ENCODE data around the gene PI3. TPM values are rescaled to one million over a fixed set of nuclear protein-coding genes. Genes with fewer than 3 reads are reported as not detected.

Gene PI3
- total RNA-seq, 2 donors from 2014 or later, result not detected

- TF ChIP-seq POLR2A (IDR thresholded peaks at IDR 0.05) (no peak), CTCF (IDR thresholded peaks at IDR 0.05) (no peak)
- H3K4me3 ChIP-seq, result no peak overlapping the region
- H3K36me3 ChIP-seq (replicated peaks in 1 of 2; ENCODE audit: insufficient read depth in 1 of 2, low read depth in 2 of 2), result no peaks in the 10 kb centered on the region
- ATAC-seq (no peak), DNase-seq (no peak)
- intact Hi-C loops (cut with DNase I), result no loop called here
- no peaks in the 10 kb centered on the region for H3K27me3 ChIP-seq
- H3K4me1 ChIP-seq, result no peaks in the 10 kb centered on the region
- no peaks in the 10 kb centered on the region for H3K9me3 ChIP-seq
- H3K27ac ChIP-seq, result no peak overlapping the region
- WGBS, 2 donors, result 80 to 81% methylated on average over 1 of the region's 1 CpG
These were observed 9.8 kb upstream of the PI3 start for GRCh38 chr20:45164906-45165305.

GRCh38 chr20:45173522-45173921, 1.2 kb upstream of the PI3 start:
- H3K27me3 ChIP-seq, result no peaks in the 10 kb centered on the region
- H3K36me3 ChIP-seq (replicated peaks in 1 of 2; ENCODE audit: insufficient read depth in 1 of 2, low read depth in 2 of 2), result no peaks in the 10 kb centered on the region
- TF ChIP-seq CTCF (IDR thresholded peaks at IDR 0.05) (no peak), POLR2A (IDR thresholded peaks at IDR 0.05) (no peak)
- no peaks in the 10 kb centered on the region for H3K9me3 ChIP-seq
- intact Hi-C loops (cut with DNase I), result no loop called here
- no peak overlapping the region for H3K27ac ChIP-seq
- H3K4me1 ChIP-seq, result peaks cover 7% of the 10 kb centered on the region
- ATAC-seq (no peak), DNase-seq (no peak)
- WGBS, 2 donors, result 14 to 25% methylated on average over 1 of the region's 1 CpG
- H3K4me3 ChIP-seq, result no peak overlapping the region

GRCh38 chr20:45176526-45177267, 2.0 kb downstream of the PI3 start:
- ATAC-seq (no peak), DNase-seq (no peak)
- no peaks in the 10 kb centered on the region for H3K27me3 ChIP-seq
- H3K4me1 ChIP-seq, result peaks cover 7% of the 10 kb centered on the region
- no peak overlapping the region for H3K4me3 ChIP-seq
- WGBS, 2 donors, result 63 to 75% methylated on average over 4 of the region's 4 CpGs
- TF ChIP-seq CTCF (IDR thresholded peaks at IDR 0.05) (no peak), POLR2A (IDR thresholded peaks at IDR 0.05) (no peak)
- intact Hi-C loops (cut with DNase I), result no loop called here
- H3K36me3 ChIP-seq (replicated peaks in 1 of 2; ENCODE audit: insufficient read depth in 1 of 2, low read depth in 2 of 2), result no peaks in the 10 kb centered on the region
- no peaks in the 10 kb centered on the region for H3K9me3 ChIP-seq
- H3K27ac ChIP-seq, result no peak overlapping the region

GRCh38 chr20:45179166-45179565, 4.5 kb downstream of the PI3 start:
- DNase-seq (no peak), ATAC-seq (no peak)
- no peaks in the 10 kb centered on the region for H3K9me3 ChIP-seq
- H3K4me1 ChIP-seq, result peaks cover 7% of the 10 kb centered on the region
- 68% methylated on average over 2 of the region's 2 CpGs; no CpG with 5 or more reads in 1 of the 2 donors for WGBS, 2 donors
- no peak overlapping the region for H3K4me3 ChIP-seq
- no peaks in the 10 kb centered on the region for H3K27me3 ChIP-seq
- H3K36me3 ChIP-seq (replicated peaks in 1 of 2; ENCODE audit: insufficient read depth in 1 of 2, low read depth in 2 of 2), result no peaks in the 10 kb centered on the region
- intact Hi-C loops (cut with DNase I), result no loop called here
- no peak overlapping the region for H3K27ac ChIP-seq
- TF ChIP-seq CTCF (IDR thresholded peaks at IDR 0.05), result no peak
- no peak for TF ChIP-seq POLR2A (IDR thresholded peaks at IDR 0.05)

- no peaks in the 10 kb centered on the region for H3K4me1 ChIP-seq
- intact Hi-C loops (cut with DNase I), result no loop called here
- no peak overlapping the region for H3K27ac ChIP-seq
- ATAC-seq (no peak), DNase-seq (no peak)
- no peak overlapping the region for H3K4me3 ChIP-seq
- WGBS, 2 donors, result 84 to 88% methylated on average over 2 of the region's 2 CpGs
- no peaks in the 10 kb centered on the region for H3K36me3 ChIP-seq (replicated peaks in 1 of 2; ENCODE audit: insufficient read depth in 1 of 2, low read depth in 2 of 2)
- TF ChIP-seq CTCF (IDR thresholded peaks at IDR 0.05), result no peak
- TF ChIP-seq POLR2A (IDR thresholded peaks at IDR 0.05), result no peak
- H3K27me3 ChIP-seq, result no peaks in the 10 kb centered on the region
- no peaks in the 10 kb centered on the region for H3K9me3 ChIP-seq
These were observed 6.9 kb downstream of the PI3 start for GRCh38 chr20:45181639-45182038.
